Measurements from ENCODE around the gene UBA1.

DNA sequence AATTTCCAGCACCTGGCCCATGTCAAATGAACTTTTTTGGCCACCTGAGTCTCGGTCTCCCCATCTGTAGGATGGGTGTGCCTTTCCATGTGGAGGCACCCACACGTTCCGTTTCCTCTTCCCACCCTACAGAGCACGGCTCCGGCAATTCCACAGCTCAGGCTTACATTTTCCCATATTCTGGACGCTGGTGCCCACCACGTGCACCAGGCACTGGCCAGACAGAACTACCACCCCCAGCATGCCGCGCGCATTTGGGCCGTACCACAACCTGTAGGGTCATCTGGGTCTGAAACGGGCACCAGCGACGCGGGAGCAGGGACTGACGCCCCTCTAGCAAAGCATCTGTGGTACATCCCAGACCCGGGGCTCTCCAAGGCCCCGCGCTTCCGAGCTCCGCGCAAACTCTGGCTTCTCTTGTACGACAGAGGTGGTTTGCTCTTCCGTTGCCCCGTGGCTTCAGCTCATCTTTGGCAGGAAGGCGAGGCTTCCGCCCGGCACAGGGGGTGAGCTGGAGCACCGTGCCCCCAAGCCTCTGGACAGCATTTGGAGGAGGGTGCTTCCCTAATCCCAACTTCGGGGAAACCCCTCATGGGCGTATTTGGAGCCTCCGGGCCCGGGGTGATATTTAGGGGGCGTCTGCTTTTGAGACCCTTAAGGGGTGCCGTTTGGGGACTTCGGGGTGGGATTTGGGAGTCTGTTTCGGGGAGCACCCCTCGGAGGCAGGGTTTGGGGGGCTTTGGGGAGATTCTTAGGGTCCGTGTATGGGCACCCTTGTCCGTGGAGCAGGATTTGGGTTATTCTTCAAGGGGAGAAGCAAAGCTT lies 3.0 kb upstream of the UBA1 start:
- TF ChIP-seq SIN3A (IDR thresholded peaks at IDR 0.05; ENCODE audit: low read depth): no peak
- TF ChIP-seq CTCF (IDR thresholded peaks at IDR 0.05 in 2 of 3, conservative IDR thresholded peaks at IDR 0.05 in 1 of 3; ENCODE audit: borderline replicate concordance in 1 of 3, insufficient read depth in 1 of 3, low read depth in 2 of 3, low read length in 2 of 3): no peak
